Raji (cell line): Measurements from ENCODE around the gene TRIM47.

Source experiments
- POLR2A ChIP-seq: IDR thresholded peaks from 2 replicates; pipeline ENCODE4 v1.6.1; 2011; ENCODE audit warnings: low read depth, low read length, control low read depth; ENCODE audit not compliant: insufficient read depth

Gene TRIM47

GRCh38 chr17:75885431-75885830, 7.0 kb upstream of the TRIM47 start:
- TF ChIP-seq POLR2A = no peak

GRCh38 chr17:75881678-75882454, 3.5 kb upstream of the TRIM47 start:
- TF ChIP-seq POLR2A = no peak

- no peak for TF ChIP-seq POLR2A
Observed at GRCh38 chr17:75880266-75880665, 1.9 kb upstream of the TRIM47 start.

- no peak for TF ChIP-seq POLR2A
Observed at GRCh38 chr17:75877752-75878173, 618 bp downstream of the TRIM47 start.

DNA sequence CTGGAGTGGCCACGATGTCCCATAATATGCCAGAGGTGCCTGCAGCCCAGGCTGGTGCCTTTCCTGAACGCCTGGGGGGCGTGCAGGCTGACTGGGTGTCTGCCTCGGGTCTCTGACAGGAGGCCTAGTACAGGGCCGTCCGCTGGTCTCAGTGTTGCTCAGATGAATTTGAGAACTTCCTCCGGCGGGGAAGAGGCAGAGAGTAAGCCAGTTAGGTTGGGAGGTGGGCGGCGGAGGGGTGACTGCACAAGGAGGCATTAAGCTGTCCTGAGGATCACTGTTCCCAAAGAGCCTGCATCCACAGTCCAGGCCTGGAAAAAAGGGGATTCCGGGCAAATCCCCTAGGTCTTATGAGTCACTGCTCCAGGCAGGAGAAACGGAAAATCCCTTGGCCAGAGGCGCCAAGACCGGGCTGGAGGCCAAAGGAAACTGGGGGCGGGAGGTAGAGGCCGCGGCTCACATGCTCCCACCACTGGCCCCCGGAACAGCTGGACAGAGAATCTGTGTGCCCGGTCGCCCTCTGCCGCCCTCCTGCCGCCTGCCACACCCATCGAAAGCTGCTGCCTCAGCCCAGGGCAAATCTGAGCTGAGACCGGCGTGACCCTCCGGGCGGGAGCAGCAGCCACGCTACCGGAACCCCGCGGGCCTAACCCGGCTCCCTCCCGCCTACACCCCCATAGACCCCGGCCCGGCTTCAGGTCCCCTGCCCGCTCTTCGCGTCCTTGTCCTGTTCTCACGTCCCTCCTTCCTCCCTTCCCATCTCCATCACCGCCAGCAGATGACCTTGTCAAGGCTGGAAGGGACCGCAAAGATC, 1.2 kb downstream of the TRIM47 start:
- TF ChIP-seq POLR2A = no peak

- TF ChIP-seq POLR2A = no peak
Observed at GRCh38 chr17:75876190-75876937, 2.0 kb downstream of the TRIM47 start.

DNA sequence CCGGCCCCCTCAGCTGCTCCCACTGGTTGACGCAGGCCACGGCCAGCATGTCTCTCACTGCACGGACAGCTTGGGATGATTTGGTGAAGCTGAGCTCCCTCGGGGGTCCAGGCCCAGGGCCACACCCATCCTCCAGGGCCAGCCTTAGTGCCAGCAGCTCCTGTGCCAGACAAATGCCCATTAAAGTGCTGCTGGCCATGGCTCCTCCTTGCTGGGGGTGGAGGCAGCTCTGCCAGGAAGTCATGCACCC, 2.5 kb downstream of the TRIM47 start:
- no peak for TF ChIP-seq POLR2A

- TF ChIP-seq POLR2A = no peak
Observed at GRCh38 chr17:75875182-75875939, 3.0 kb downstream of the TRIM47 start.

DNA sequence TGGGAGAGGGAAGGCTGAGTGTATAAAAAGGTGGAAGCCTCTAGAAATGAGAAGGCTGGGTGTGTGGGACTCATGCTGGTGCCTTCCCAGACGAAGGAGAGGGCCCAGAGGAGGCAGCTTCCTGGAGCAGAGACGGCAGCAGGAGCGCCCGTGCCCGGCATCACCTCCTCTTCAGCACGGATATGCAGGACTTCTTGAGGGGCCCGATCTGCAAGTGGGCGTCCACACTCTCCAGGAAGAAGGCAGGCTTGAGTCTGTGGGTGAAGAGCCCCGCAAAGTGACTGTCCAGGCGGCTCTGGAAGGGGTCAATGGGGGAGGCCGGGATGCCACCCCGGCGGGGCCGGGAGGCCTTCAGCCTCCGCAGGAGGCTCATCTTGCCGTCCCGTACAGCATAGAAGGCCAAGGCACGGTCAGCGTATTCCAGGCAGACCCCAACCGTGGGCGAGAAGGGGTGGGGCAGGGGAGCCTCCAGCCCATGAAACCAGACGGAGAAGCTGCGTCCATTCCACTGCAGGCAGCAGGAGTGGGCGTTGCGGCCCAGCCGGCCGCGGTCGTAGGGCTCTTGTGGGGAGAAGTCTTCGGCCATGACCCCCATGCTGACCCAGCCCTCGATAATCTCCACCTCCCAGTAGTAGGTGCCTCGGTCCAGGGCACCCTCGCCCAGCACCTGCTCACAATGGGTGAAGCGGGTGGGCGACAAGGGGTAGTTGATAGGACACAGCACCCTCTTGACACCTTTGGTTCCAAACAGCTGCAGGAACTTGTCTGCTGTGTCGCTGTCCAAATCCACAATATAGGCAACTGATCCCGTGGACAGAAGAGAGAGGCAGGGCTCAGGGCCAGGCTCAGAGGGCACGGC, 3.8 kb downstream of the TRIM47 start:
- TF ChIP-seq POLR2A = no peak

- no peak for TF ChIP-seq POLR2A
Observed at GRCh38 chr17:75873587-75874322, 4.6 kb downstream of the TRIM47 start.

DNA sequence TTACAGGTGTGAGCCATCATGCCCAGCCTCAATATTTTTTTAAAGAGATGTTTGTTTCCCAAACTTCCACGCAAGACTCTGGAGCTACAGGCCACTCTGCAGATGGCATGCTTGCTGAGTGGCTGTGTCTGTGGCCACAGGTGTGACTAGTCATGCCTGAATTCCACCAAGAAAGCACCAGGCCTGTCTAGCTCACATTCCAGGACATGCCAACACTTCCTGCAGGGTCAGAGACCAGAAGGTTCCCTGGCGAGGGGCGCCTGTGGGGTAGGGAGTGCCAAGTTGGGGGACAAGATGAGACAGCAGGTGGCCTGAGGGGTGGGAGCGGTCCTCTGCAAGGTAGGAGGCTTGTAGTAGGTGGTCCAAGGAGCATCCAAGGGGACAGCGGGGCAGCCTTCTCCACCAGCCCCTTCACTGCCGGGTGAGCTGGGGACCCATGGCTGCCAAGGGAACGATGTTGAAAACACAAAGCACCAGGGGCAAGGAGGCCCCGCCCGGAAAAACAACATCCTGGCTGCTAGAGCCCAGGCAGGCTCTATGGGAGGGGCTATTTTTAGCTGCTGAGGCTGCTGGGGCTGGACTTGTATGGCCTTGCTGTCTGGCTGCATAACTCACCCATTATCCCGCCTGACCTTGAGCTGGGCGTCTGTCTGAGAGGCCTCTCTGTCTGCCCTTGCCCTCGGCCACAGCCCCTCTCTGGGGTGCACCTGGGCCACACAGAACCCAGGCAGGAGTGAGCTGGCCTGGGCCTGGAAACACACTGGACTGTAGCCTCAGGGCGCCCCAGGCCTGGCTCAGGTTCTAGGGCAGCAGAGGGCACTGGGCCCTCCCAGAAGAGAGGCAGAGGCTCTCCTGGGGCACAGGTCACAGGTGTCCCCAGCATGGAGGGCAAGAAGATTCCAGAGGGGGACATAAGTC, 5.7 kb downstream of the TRIM47 start:
- TF ChIP-seq POLR2A = no peak

- no peak for TF ChIP-seq POLR2A
Observed at GRCh38 chr17:75869282-75870141, 8.9 kb downstream of the TRIM47 start.
